Measurements from ENCODE around the gene MNT. TPM values are rescaled to one million over a fixed set of nuclear protein-coding genes. Genes with fewer than 3 reads are reported as not detected.

The MNT gene
- total and polyA plus RNA-seq, 9 of the 15 experiments (the other 6 are each of a cell fraction or from before 2014, with no cell fraction given) = 0.18 to 23.8 (median 5.3) TPM

- no peak for TF ChIP-seq ZNF175 (CRISPR knock-in tag; IDR thresholded peaks at IDR 0.05; ENCODE audit: low read depth)
- TF ChIP-seq KDM1A (IDR thresholded peaks at IDR 0.05) = 0 out of 4 replicates have a peak, but pooled peaks of 1 of the 2 experiments have one; percentile 34
- no peak for TF ChIP-seq JUNB (CRISPR knock-in tag; conservative IDR thresholded peaks at IDR 0.05)
Observed at GRCh38 chr17:2371183-2372130, 29.4 kb downstream of the MNT start (continued).

GRCh38 chr17:2370211-2370589, 30.7 kb downstream of the MNT start:
- H3K4me1 ChIP-seq (replicated peaks in 1 of 2; ENCODE audit: control insufficient read depth in 2 of 2, insufficient read depth in 2 of 2, low read length in 2 of 2) = peaks cover 0 to 7% of the 10 kb centered on the region in 2 experiments; a peak in 2 of 5 replicates
- DNase-seq (ENCODE audit: extremely low read depth in 1 of 4, low spot score in 3 of 4) (no peak), ATAC-seq (no peak), FAIRE-seq (no peak)
- H3K9me3 ChIP-seq (replicated peaks; ENCODE audit: control insufficient read depth, insufficient read depth, low read depth, low read length) = no peaks in the 10 kb centered on the region
- TF ChIP-seq PHB (CRISPR knock-in tag; IDR thresholded peaks at IDR 0.05) (no peak), HINFP (tag; conservative IDR thresholded peaks at IDR 0.05; ENCODE audit: low read depth) (no peak), EP400 (IDR thresholded peaks at IDR 0.05) (no peak)
- ChIA-PET POLR2A (interaction anchor here (0.6 to 2.2 kb wide), 3 partner anchors 12 to 379 kb away, joined by 3 to 8 read pairs (median 4); partner anchors contain the start of gene CCDC92B), CTCF (ENCODE audit: low intra/inter-chr PET ratio) (interaction anchor here (1.3 kb wide), 1 partner anchor 46 kb away, joined by 7 read pairs; no protein-coding TSS in a partner anchor)
- H4K20me1 ChIP-seq (replicated peaks; ENCODE audit: control insufficient read depth, insufficient read depth, low read length) = no peaks in the 10 kb centered on the region
- no peaks in the 10 kb centered on the region for H3K79me2 ChIP-seq (ENCODE audit: control insufficient read depth, insufficient read depth, low read length)
- intact Hi-C loops (cut with micrococcal nuclease) = no loop called here
- no TSS peak for BruUV-seq (replicated peaks)
- no peak overlapping the region for H3K27ac ChIP-seq (ENCODE audit: extremely low read depth, low read depth, low read length)
- no peak overlapping the region for H2AFZ ChIP-seq (ENCODE audit: low read depth, low read length)
- H3K27me3 ChIP-seq (ENCODE audit: control insufficient read depth in 2 of 2, insufficient read depth in 2 of 2, low read length in 2 of 2) = no peaks in the 10 kb centered on the region
- in situ Hi-C loops (cut with MboI) = no loop called here
- WGBS (ENCODE audit: insufficient coverage, low coverage, missing lambda C conversion rate) = 82% methylated on average over 10 of the region's 11 CpGs
- H3K36me3 ChIP-seq (ENCODE audit: control insufficient read depth, insufficient read depth, low read length) = no peaks in the 10 kb centered on the region
- no peaks in the 10 kb centered on the region for H3K9me1 ChIP-seq (ENCODE audit: control insufficient read depth, insufficient read depth, low read length)
- H3K9ac ChIP-seq (ENCODE audit: insufficient read depth in 1 of 2, low read depth in 2 of 2, low read length in 2 of 2) = peak overlapping the region in 1 of 2 experiments; percentile 68; a peak in 2 of 4 replicates
- H3K4me2 ChIP-seq (ENCODE audit: insufficient read depth, low read length) = no peak overlapping the region
- H3K4me3 ChIP-seq = no peak overlapping the region

Measured in K562 (cell line).